GM19397 (cell line): ENCODE measurements around the gene FOXF2.

Experiments used
- ATAC-seq: cut with Tn5 transposase; IDR thresholded peaks from one replicate; pipeline ENCODE4 v1.9.1; 2021; ENCODE audit warnings: mild to moderate bottlenecking, moderate library complexity; ENCODE audit not compliant: unreplicated experiment

Gene FOXF2

GRCh38 chr6:1405221-1405620, 15.8 kb downstream of the FOXF2 start:
- ATAC-seq: no peak

- no peak for ATAC-seq
Measured at GRCh38 chr6:1406306-1407072, 17.1 kb downstream of the FOXF2 start.

GRCh38 chr6:1407499-1407990, 18.2 kb downstream of the FOXF2 start:
- ATAC-seq: no peak

- no peak for ATAC-seq
Measured at GRCh38 chr6:1409774-1410465, 20.5 kb downstream of the FOXF2 start.

GRCh38 chr6:1412901-1413300, 23.5 kb downstream of the FOXF2 start:
- ATAC-seq: no peak

- no peak for ATAC-seq
Measured at GRCh38 chr6:1415416-1416063, 26.2 kb downstream of the FOXF2 start.

- ATAC-seq: no peak
Measured at GRCh38 chr6:1416191-1416760, 26.9 kb downstream of the FOXF2 start.

GRCh38 chr6:1416820-1417219, 27.4 kb downstream of the FOXF2 start:
- ATAC-seq: no peak

GRCh38 chr6:1417718-1418117, 28.3 kb downstream of the FOXF2 start:
- no peak for ATAC-seq

GRCh38 chr6:1418471-1419191, 29.3 kb downstream of the FOXF2 start:
- no peak for ATAC-seq

GRCh38 chr6:1420382-1420781, 31.0 kb downstream of the FOXF2 start:
- no peak for ATAC-seq

- ATAC-seq: no peak
Measured at GRCh38 chr6:1422290-1422689, 32.9 kb downstream of the FOXF2 start.

- no peak for ATAC-seq
Measured at GRCh38 chr6:1423578-1423977, 34.2 kb downstream of the FOXF2 start.

- no peak for ATAC-seq
Measured at GRCh38 chr6:1424306-1424927, 35.0 kb downstream of the FOXF2 start.

- no peak for ATAC-seq
Measured at GRCh38 chr6:1426416-1426815, 37.0 kb downstream of the FOXF2 start.

GRCh38 chr6:1435806-1436205, 46.4 kb downstream of the FOXF2 start:
- no peak for ATAC-seq

- ATAC-seq: no peak
Measured at GRCh38 chr6:1436334-1437306, 47.2 kb downstream of the FOXF2 start.

- no peak for ATAC-seq
Measured at GRCh38 chr6:1437553-1438406, 48.4 kb downstream of the FOXF2 start.
